Epithelial cell of esophagus (primary cell): ENCODE results near the gene WRNIP1.

Experiments used
- DNase-seq: peaks from one replicate; pipeline ENCODE4 v3.0.0; 2010; ENCODE audit warnings: low read depth
- H3K4me3 ChIP-seq: 2 replicates; pipeline ENCODE4 v1.5.1; 2011; ENCODE audit warnings: mild to moderate bottlenecking, low read length, control low read depth
- CTCF ChIP-seq: IDR thresholded peaks from 2 replicates; pipeline ENCODE4 v1.5.1; 2011; ENCODE audit warnings: low read depth, mild to moderate bottlenecking, low read length, control low read depth, inconsistent platforms; ENCODE audit not compliant: insufficient read depth; ENCODE audit errors: missing control alignments

WRNIP1 gene

GRCh38 chr6:2740581-2740980, 24.6 kb upstream of the WRNIP1 start:
- no peak overlapping the region for H3K4me3 ChIP-seq
- TF ChIP-seq CTCF: no peak
- DNase-seq: no peak

GRCh38 chr6:2741756-2742155, 23.4 kb upstream of the WRNIP1 start:
- TF ChIP-seq CTCF: no peak
- no peak overlapping the region for H3K4me3 ChIP-seq
- DNase-seq: no peak

- no peak for DNase-seq
- no peak for TF ChIP-seq CTCF
- no peak overlapping the region for H3K4me3 ChIP-seq
These were observed 21.6 kb upstream of the WRNIP1 start for GRCh38 chr6:2743280-2744208.

- TF ChIP-seq CTCF: peak; percentile 31
- DNase-seq: no peak
- no peak overlapping the region for H3K4me3 ChIP-seq
These were observed 20.9 kb upstream of the WRNIP1 start for GRCh38 chr6:2744209-2744771.

- DNase-seq: no peak
- H3K4me3 ChIP-seq: no peak overlapping the region
- TF ChIP-seq CTCF: no peak
These were observed 20.4 kb upstream of the WRNIP1 start for GRCh38 chr6:2744778-2745177.

GRCh38 chr6:2745246-2745645, 19.9 kb upstream of the WRNIP1 start:
- no peak for DNase-seq
- TF ChIP-seq CTCF: no peak
- H3K4me3 ChIP-seq: no peak overlapping the region
